ENCODE results near the gene SMIM36.
"Not testable (repeated sequence)": the region's sequence is repeated elsewhere in the genome, so short reads cannot be mapped to it uniquely, and the experiment has no call there.

DNA sequence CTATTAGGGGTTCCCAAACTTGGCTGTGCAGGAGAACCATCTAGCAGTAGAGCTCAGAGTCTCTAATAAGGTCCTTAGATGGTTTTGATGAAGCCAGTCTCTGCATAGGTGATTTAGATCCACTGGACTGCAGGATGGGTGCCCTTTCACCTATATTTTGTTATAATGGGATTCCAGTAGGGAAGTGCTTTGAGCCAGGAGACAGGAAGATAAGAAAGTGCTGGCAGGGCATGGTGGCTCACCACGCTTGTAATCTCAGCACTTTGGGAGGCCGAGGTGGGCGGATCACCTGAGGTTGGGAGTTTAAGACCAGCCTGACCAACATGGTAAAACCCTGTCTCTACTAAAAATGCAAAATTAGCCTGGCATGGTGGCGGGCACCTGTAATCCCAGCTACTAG, 45.5 kb downstream of the SMIM36 start:
- TF ChIP-seq, protein P1, sequence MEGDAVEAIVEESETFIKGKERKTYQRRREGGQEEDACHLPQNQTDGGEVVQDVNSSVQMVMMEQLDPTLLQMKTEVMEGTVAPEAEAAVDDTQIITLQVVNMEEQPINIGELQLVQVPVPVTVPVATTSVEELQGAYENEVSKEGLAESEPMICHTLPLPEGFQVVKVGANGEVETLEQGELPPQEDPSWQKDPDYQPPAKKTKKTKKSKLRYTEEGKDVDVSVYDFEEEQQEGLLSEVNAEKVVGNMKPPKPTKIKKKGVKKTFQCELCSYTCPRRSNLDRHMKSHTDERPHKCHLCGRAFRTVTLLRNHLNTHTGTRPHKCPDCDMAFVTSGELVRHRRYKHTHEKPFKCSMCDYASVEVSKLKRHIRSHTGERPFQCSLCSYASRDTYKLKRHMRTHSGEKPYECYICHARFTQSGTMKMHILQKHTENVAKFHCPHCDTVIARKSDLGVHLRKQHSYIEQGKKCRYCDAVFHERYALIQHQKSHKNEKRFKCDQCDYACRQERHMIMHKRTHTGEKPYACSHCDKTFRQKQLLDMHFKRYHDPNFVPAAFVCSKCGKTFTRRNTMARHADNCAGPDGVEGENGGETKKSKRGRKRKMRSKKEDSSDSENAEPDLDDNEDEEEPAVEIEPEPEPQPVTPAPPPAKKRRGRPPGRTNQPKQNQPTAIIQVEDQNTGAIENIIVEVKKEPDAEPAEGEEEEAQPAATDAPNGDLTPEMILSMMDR (IDR thresholded peaks at IDR 0.05): not testable (repeated sequence)
- TF ChIP-seq POLR2A (IDR thresholded peaks at IDR 0.05): not testable (repeated sequence)
